PFSK-1 (cell line): ENCODE measurements around the gene CDK5R2.
A peak's percentile ranks its signal among the peaks of the same experiment; 100 is the strongest.

ENCODE experiments used
- FOXP2 ChIP-seq: optimal IDR thresholded peaks from 2 replicates; pipeline ENCODE3; 2011; ENCODE audit warnings: borderline replicate concordance, control low read depth, inconsistent platforms; ENCODE audit not compliant: insufficient read depth; ENCODE audit errors: extremely low read length, extremely low read depth
- POLR2AphosphoS5 ChIP-seq: IDR thresholded peaks from 2 replicates; pipeline ENCODE4 v1.6.1; 2012; ENCODE audit warnings: low read depth, mild to moderate bottlenecking, control low read depth, low read length, moderate library complexity
- SIN3A ChIP-seq: IDR thresholded peaks from 2 replicates; pipeline ENCODE4 v1.6.1; 2012; ENCODE audit warnings: mild to moderate bottlenecking, low read length, moderate library complexity, borderline replicate concordance; ENCODE audit not compliant: insufficient read depth
- TAF1 ChIP-seq: IDR thresholded peaks from 2 replicates; pipeline ENCODE4 v1.6.1; 2012; ENCODE audit warnings: low read length, control low read depth, borderline replicate concordance; ENCODE audit not compliant: insufficient read depth
- TF ChIP-seq, protein P1 (sequence below), 2 experiments: IDR thresholded peaks; 2 replicates each; pipeline versions ENCODE4 v1.6.1 to v1.8.0; 2011 to 2012; ENCODE audit warnings: low read depth in 2 of 2, low read length in 2 of 2, control low read depth in 1 of 2, inconsistent platforms in 1 of 2, mild to moderate bottlenecking in 1 of 2, moderate library complexity in 1 of 2; ENCODE audit not compliant: insufficient read depth in 1 of 2

Gene CDK5R2

DNA sequence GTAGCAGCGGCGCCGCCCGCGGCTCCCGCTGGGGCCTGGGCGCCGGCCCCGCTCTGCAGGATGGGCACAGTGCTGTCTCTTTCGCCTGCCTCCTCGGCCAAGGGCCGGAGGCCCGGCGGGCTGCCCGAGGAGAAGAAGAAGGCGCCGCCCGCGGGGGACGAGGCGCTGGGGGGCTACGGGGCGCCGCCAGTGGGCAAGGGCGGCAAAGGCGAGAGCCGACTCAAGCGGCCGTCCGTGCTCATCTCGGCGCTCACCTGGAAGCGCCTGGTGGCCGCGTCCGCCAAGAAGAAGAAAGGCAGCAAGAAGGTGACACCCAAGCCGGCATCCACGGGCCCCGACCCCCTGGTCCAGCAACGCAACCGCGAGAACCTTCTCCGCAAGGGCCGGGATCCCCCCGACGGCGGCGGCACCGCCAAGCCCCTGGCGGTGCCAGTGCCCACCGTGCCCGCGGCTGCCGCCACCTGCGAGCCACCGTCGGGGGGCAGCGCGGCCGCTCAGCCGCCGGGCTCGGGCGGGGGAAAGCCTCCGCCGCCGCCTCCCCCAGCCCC is 369 bp downstream of the CDK5R2 start:
- TF ChIP-seq TAF1 (no peak), SIN3A (no peak), FOXP2 (no peak), POLR2AphosphoS5 (no peak)
- TF ChIP-seq, protein P1, sequence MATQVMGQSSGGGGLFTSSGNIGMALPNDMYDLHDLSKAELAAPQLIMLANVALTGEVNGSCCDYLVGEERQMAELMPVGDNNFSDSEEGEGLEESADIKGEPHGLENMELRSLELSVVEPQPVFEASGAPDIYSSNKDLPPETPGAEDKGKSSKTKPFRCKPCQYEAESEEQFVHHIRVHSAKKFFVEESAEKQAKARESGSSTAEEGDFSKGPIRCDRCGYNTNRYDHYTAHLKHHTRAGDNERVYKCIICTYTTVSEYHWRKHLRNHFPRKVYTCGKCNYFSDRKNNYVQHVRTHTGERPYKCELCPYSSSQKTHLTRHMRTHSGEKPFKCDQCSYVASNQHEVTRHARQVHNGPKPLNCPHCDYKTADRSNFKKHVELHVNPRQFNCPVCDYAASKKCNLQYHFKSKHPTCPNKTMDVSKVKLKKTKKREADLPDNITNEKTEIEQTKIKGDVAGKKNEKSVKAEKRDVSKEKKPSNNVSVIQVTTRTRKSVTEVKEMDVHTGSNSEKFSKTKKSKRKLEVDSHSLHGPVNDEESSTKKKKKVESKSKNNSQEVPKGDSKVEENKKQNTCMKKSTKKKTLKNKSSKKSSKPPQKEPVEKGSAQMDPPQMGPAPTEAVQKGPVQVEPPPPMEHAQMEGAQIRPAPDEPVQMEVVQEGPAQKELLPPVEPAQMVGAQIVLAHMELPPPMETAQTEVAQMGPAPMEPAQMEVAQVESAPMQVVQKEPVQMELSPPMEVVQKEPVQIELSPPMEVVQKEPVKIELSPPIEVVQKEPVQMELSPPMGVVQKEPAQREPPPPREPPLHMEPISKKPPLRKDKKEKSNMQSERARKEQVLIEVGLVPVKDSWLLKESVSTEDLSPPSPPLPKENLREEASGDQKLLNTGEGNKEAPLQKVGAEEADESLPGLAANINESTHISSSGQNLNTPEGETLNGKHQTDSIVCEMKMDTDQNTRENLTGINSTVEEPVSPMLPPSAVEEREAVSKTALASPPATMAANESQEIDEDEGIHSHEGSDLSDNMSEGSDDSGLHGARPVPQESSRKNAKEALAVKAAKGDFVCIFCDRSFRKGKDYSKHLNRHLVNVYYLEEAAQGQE (IDR thresholded peaks at IDR 0.05; ENCODE audit: insufficient read depth in 1 of 2, low read depth in 2 of 2, low read length in 2 of 2), result no peak

DNA sequence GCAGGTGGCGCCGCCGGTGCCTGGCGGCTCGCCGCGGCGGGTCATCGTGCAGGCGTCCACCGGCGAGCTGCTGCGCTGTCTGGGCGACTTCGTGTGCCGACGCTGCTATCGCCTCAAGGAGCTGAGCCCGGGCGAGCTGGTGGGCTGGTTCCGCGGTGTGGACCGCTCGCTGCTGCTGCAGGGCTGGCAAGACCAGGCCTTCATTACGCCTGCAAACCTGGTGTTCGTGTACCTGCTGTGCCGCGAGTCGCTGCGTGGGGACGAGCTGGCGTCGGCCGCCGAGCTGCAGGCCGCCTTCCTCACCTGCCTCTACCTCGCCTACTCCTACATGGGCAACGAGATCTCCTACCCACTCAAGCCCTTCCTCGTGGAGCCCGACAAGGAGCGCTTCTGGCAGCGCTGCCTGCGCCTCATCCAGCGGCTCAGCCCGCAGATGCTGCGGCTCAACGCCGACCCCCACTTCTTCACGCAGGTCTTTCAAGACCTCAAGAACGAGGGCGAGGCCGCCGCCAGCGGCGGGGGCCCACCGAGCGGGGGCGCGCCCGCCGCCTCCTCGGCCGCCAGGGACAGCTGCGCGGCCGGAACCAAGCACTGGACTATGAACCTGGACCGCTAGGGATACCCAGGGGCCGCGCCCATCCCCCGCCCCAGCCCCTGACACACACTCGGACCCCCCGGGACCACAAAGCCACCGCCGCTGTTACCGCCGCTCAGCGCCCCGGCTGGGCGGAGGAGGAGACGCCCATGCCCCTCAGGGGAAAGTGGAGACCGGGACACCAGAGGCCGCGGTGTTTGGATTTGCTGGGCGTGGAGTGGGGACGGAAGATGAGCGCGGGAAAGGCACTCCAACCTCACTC is 1.1 kb downstream of the CDK5R2 start:
- TF ChIP-seq TAF1, result no peak
- TF ChIP-seq, protein P1 (IDR thresholded peaks at IDR 0.05; ENCODE audit: insufficient read depth in 1 of 2, low read depth in 2 of 2, low read length in 2 of 2), result 0 out of 4 replicates have a peak, but pooled peaks of 1 of the 2 experiments have one; percentile 33

DNA sequence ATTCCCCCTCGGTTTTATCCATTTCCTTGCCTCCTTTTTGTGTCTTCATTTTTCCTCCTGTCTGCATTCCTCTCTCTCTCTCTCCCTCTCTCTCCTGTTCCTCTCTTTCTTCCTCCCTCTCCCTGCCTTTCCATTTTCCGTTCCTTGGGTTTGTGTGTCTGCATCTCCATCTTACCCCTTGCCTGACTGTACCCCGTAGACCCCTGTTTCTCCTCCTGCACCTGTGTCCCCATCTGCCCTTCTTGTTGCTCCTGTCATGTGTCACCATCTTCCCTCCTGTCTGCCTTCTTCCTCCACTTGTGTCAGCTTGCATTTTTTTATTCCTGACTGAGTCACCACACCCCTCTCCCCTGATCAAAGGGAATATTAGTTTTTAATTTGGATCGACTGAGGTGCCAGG is 1.8 kb downstream of the CDK5R2 start:
- TF ChIP-seq FOXP2, result no peak
- no peak for TF ChIP-seq TAF1
- TF ChIP-seq SIN3A, result no peak
- TF ChIP-seq, protein P1 (IDR thresholded peaks at IDR 0.05; ENCODE audit: insufficient read depth in 1 of 2, low read depth in 2 of 2, low read length in 2 of 2), result no peak
- no peak for TF ChIP-seq POLR2AphosphoS5

DNA sequence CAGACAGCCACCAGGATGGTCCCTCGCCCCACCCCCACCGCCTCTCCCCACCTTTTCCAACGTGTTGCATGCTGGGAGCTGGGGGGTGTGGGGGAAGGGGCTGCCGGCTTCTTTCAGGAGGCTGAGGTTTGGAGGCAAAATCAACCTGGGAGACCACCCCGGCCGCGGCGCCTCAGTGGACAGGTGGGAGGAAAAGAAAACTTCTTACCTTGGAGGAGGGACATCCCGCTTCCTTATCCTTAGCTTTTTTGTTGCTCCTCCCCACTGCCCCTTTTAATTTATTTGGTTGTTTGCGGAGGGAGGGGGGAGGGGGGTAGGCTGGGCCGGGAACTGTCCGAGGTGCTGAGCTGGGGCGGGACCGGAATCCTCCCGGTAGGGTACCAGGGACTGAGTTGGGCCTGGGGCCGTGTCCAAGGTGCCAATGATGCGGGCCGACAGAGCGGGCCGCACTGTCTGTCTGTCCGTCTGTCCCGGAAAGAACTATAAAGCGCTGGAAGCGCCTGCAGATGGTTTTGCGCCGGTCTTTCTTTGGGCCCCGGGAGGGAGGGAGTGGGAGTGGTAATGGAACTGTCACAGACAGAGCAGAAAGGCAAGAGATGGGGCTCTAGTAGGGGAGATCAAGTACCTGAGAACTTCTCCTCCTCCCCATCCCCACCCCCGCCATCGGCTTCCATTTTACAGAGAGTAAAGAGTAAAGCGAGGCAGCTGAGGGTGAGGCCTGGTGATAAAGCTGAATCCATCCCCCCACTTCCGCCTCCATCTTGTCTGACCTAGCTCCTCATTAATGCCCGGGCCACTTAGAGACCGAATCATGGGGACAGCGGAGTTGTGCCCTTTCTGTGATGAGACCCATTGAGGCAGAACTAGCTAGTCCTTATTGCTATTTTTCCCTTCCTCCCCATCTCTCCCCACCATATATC is 2.4 kb downstream of the CDK5R2 start:
- TF ChIP-seq, protein P1 (IDR thresholded peaks at IDR 0.05; ENCODE audit: insufficient read depth in 1 of 2, low read depth in 2 of 2, low read length in 2 of 2), result peak; percentile 87 to 91
- TF ChIP-seq TAF1 (no peak), SIN3A (no peak)
